ENCODE data around the gene ZNF618.

ZNF618 gene

DNA sequence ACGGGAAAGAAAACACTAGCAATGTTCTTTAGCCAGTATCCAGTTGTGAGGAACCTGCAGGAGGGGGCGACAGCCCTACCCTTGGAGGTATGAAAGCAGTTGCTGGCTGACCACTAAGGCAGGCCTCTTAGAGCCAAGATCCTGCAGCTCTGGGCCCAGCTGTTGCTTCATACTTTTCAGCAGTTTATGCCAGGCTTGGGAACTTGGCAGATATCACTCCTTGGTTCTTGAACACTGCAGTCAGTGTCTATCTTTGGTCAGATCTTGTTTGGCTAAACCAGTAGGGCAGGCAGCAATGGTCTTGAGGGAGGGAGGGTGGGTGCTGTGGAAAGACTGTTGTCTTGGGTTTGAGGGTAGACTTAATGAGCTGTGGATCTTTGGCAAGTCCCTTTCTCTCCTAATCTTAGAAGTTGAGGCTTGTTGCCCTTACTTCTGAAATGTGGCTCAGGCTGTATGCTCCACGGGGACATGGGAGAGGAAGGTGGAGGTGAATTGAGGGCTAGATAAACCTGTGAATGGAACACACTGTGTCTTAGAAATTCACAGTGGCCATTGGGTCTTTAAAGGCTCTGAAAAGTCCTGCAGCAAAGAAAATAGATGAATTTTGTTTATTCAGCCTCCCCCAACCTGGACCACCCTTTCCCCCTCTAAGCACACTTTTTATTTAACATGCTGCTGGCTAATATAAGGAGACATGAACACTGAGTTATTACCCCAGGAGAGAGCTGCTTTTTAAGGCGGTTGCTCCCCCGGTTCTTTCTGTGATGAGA lies 37.5 kb downstream of the ZNF618 start:
- no peak overlapping the region for H3K4me3 Mint-ChIP-seq
- no peaks in the 10 kb centered on the region for H3K9me3 Mint-ChIP-seq (ENCODE audit: low read depth)
- H3K36me3 Mint-ChIP-seq = no peaks in the 10 kb centered on the region
- H3K27ac Mint-ChIP-seq = no peak overlapping the region
- no peaks in the 10 kb centered on the region for H3K27me3 Mint-ChIP-seq
- H3K4me1 Mint-ChIP-seq (ENCODE audit: low read depth) = no peaks in the 10 kb centered on the region

DNA sequence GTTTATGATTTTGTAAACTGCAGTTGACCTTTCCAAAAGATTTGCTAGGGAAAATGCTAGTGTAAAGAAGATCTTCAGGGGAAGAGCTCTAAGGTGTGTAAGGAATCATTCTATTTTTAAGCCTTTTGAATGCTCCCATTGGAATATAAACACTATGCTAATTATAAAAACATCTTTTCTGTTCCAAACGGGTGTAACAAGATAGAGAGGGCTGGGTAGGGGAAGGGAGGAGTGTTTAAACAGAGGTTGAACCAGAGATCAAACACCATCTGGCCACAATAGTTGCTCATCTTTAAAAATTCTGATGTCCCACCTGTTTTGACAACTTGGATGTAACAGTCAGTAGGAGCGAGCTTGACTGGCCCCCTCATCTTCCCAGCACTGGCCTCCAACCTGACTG lies 38.4 kb downstream of the ZNF618 start:
- Mint-ChIP-seq H3K27ac (no peak overlapping the region), H3K9me3 (ENCODE audit: low read depth) (no peaks in the 10 kb centered on the region), H3K4me1 (ENCODE audit: low read depth) (no peaks in the 10 kb centered on the region), H3K27me3 (no peaks in the 10 kb centered on the region), H3K36me3 (no peaks in the 10 kb centered on the region), H3K4me3 (no peak overlapping the region)

DNA sequence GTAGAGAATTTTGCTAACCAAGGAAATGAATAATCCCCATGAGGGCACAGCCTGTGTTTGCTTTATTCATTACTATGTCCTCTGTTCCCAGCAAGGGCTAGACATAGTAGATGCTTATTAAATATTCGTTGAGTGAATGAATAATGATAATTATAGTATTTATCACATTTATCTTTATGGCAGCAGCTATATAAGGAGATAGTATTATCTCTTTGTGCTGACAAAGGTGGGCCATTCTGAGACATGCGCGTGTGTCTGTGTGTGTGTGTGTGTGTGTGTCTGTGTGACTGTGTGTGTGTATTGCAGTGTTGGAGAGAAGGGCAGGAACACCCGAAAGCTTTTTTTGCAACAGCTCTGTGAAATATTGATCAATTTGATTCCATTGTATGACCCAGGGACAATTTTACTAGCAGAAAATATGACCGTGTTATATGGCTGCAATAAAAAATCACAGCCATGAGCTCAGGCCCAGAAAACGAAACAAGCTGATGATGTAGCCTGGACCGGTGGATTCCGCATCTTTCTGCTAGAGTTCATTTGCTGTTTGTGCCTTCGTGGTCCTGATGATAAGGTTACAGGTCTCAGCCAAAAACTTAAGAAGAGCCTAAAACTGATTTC lies 39.8 kb downstream of the ZNF618 start:
- Mint-ChIP-seq H3K4me3 (no peak overlapping the region), H3K27ac (no peak overlapping the region), H3K9me3 (ENCODE audit: low read depth) (no peaks in the 10 kb centered on the region), H3K27me3 (no peaks in the 10 kb centered on the region), H3K36me3 (no peaks in the 10 kb centered on the region), H3K4me1 (ENCODE audit: low read depth) (no peaks in the 10 kb centered on the region)

DNA sequence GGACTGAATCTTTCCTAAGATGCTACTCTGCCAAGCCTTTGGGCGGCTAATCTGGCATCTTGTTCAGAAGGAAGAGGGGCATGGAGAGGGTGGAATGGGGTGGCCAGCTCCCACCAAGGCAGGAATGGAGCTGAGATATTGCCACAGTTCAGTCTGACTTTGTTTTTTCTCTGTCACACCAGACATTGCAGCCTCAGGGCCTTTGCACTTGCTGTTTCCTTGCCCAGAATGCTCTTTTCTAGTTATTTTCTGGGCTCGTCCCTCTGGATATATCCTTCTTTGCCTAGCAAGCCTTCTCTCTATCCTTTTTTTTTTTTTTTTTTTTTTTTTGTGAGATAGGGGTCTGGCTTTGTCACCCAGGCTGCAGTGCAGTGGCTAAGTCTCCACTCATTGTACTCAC lies 40.8 kb downstream of the ZNF618 start:
- H3K27ac Mint-ChIP-seq = no peak overlapping the region
- no peaks in the 10 kb centered on the region for H3K36me3 Mint-ChIP-seq
- no peaks in the 10 kb centered on the region for H3K9me3 Mint-ChIP-seq (ENCODE audit: low read depth)
- H3K4me3 Mint-ChIP-seq = no peak overlapping the region
- no peaks in the 10 kb centered on the region for H3K27me3 Mint-ChIP-seq
- H3K4me1 Mint-ChIP-seq (ENCODE audit: low read depth) = no peaks in the 10 kb centered on the region

DNA sequence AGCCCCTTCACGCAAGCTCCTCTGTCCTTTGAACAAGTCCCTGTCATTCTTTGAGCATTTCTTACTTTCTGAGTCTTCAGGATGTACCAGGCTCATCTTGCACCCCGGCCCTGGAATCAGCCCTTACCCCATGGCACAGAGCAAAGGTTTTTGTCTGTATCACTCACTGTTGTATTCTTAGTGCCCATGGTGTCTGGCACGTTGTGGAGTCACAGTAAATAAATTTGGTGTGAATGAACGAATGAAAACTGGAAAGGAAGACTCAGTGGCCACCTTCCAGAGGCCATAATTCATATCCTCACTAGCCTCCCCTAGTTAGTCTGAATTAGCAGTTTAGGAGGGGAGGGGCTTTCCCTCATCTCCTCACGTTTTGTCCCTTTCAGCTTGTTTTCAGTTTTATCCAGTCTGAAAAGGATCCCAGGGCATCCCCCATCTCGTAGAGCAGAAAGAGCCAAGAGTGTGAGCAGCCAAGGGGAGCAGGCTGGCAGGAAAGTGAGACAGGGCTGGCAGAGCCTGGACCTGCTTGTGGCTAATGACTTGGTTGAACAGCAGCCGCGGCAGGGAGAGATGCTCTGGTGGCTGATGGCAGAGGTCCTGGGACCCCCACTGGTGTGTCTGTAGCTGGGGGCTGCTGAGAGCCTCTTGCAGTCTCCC lies 42.7 kb downstream of the ZNF618 start:
- no peak overlapping the region for H3K4me3 Mint-ChIP-seq
- no peaks in the 10 kb centered on the region for H3K27me3 Mint-ChIP-seq
- peaks cover 2% of the 10 kb centered on the region for H3K36me3 Mint-ChIP-seq
- H3K9me3 Mint-ChIP-seq (ENCODE audit: low read depth) = no peaks in the 10 kb centered on the region
- no peak overlapping the region for H3K27ac Mint-ChIP-seq
- H3K4me1 Mint-ChIP-seq (ENCODE audit: low read depth) = no peaks in the 10 kb centered on the region

DNA sequence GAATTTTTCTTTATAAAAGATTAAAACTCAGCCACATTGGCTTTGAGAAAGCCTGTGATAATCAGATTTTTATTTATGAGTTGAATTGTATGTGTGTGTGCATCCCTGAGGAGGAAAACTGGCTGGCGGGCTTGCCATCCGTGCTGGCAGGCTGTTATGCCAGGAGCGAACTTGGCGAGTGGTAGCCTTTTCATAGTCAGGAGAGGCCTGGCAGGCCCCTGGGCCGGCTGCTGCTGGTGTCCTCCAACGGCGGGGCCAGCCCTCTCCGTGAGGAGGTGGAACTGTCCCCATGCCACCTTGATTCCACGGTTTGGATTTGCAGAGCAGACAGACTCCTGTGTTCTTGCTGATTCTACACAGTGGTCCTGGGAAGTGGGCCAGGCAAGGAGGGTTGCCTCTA lies 43.3 kb downstream of the ZNF618 start:
- Mint-ChIP-seq H3K27me3 (no peaks in the 10 kb centered on the region), H3K4me1 (ENCODE audit: low read depth) (no peaks in the 10 kb centered on the region), H3K4me3 (no peak overlapping the region), H3K36me3 (peaks cover 2% of the 10 kb centered on the region), H3K9me3 (ENCODE audit: low read depth) (no peaks in the 10 kb centered on the region), H3K27ac (no peak overlapping the region)

DNA sequence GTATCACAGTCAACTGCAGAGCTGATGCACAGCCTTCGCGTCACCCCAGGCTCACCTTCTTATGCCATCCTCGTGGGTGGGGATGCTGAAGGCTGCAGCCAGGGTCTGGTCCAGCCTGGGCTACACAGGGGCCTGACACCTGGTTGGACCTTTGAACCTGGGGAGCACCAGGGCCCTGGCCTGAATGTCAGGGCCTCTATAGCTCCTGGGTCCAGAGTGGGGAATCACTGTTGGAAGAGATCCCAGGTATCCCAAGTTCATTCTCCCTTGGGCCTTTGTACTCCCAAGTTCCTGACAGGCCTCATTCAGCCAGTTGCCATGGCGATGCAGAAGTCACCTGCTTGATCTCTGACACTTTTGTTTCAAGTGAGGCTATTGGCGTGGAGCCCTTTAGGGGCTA lies 43.8 kb downstream of the ZNF618 start:
- H3K27me3 Mint-ChIP-seq = no peaks in the 10 kb centered on the region
- no peaks in the 10 kb centered on the region for H3K9me3 Mint-ChIP-seq (ENCODE audit: low read depth)
- no peak overlapping the region for H3K4me3 Mint-ChIP-seq
- no peaks in the 10 kb centered on the region for H3K4me1 Mint-ChIP-seq (ENCODE audit: low read depth)
- no peak overlapping the region for H3K27ac Mint-ChIP-seq
- peaks cover 2% of the 10 kb centered on the region for H3K36me3 Mint-ChIP-seq

DNA sequence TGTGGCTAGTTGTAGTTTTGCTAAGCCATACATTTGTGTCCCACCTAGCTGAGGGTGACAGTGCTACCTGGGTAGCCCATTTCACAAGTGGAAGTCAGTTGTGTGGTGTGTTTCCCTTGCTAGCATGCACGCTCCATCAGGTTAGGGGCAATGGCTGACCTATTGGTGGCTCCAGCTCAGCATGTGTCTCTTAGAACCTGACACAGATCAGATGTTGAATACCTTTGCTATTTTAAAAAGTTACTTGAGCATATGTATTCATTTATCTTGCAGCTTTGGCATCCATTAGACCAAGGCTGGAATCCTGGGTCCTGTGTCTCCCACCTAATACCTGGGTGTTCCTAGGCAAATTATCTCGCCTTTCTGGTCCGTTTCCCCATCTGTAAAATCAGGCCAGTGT lies 44.8 kb downstream of the ZNF618 start:
- Mint-ChIP-seq H3K4me1 (ENCODE audit: low read depth) (no peaks in the 10 kb centered on the region), H3K27ac (no peak overlapping the region), H3K4me3 (no peak overlapping the region), H3K27me3 (no peaks in the 10 kb centered on the region), H3K9me3 (ENCODE audit: low read depth) (peaks cover 3% of the 10 kb centered on the region), H3K36me3 (peaks cover 2% of the 10 kb centered on the region)

DNA sequence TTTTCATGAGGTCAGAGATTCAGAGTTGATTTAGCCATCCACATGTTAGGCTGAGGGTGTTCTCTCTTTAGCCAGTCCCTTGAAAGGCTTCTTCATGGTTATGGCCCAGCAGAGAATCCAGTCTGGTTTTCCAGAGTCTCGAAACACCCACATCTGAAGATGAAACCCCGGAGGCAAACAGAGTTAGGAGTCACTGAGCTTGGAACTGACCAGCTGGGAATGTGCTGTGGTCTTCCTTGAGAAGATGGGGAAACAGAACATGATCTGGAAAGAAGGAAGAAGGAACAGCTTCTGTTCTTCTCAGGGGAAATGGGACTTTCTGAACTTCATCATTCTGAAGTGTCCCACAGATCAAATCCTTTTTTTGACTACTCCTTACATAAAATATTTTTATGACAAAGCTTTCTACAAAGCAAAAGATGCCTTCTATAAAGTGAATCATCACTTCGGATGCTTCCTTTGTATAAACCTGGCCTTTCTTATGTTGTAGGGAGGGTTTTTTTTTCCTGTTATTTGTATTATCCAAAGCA lies 45.4 kb downstream of the ZNF618 start:
- Mint-ChIP-seq H3K27ac (no peak overlapping the region), H3K4me3 (no peak overlapping the region), H3K36me3 (peaks cover 2% of the 10 kb centered on the region), H3K9me3 (ENCODE audit: low read depth) (peaks cover 4% of the 10 kb centered on the region), H3K27me3 (no peaks in the 10 kb centered on the region), H3K4me1 (ENCODE audit: low read depth) (no peaks in the 10 kb centered on the region)

DNA sequence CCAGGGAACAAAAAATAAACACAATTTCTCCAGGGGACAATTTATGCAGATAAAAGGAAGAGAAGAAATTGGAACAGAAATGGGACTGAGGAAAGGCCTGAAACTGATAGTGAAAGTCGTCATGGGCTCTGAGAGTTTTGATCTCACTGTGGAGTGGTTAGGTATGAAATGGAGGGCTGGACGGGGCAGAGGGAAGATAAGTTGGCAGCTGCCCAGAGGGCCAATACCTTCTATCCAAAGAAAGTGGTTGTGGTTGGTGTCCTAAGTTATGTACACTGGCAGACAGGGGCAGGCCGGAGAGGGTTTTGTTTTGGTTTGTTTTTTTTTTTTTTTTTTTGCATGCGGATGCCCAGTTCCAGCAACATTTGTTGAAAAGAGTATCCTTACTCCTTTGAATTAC lies 46.1 kb downstream of the ZNF618 start:
- Mint-ChIP-seq H3K27ac (no peak overlapping the region), H3K4me3 (no peak overlapping the region), H3K4me1 (ENCODE audit: low read depth) (no peaks in the 10 kb centered on the region), H3K9me3 (ENCODE audit: low read depth) (peaks cover 4% of the 10 kb centered on the region), H3K27me3 (no peaks in the 10 kb centered on the region), H3K36me3 (peaks cover 2% of the 10 kb centered on the region)

DNA sequence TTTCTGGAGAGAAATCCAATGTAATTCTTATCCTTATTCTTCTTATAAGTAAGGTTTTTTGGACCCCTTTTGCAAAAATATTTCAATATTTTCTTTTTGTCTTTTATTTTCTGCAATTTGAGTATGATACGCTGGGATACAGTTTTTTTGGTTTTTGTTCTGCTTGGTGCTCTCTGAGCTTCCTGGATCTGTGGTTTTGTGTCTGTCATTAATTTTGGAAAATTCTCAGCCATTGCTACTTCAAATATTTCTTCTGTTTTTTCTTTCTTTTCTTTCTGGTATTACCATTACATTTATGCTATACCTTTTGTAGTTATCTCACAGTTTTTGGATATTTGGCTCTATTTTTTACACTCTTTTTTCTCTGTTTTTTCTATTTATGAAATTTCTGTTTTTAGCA lies 50.1 kb downstream of the ZNF618 start:
- Mint-ChIP-seq H3K27me3 (no peaks in the 10 kb centered on the region), H3K36me3 (peaks cover 2% of the 10 kb centered on the region), H3K4me1 (ENCODE audit: low read depth) (no peaks in the 10 kb centered on the region), H3K4me3 (no peak overlapping the region), H3K9me3 (ENCODE audit: low read depth) (peaks cover 4% of the 10 kb centered on the region), H3K27ac (no peak overlapping the region)

DNA sequence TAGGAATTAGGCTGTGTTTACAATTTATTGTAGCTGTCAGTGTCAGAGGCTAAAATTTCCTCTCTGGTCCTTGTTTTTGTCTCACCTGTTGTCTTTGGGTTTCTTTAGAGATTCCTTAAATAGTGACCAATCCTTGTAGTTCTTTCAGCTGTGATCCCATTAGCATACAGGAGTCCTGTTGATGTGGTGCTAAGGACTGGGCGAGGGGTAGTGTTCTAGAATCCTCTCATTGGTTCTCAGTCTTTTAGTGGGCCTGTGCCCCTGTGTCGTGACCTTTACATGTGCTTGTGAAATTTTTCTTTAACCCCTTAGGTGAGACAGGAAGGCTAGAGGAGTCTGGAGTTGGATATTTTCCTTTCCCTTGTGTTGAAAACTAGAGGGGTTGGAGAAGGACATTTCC lies 51.2 kb downstream of the ZNF618 start:
- H3K36me3 Mint-ChIP-seq = peaks cover 2% of the 10 kb centered on the region
- H3K9me3 Mint-ChIP-seq (ENCODE audit: low read depth) = peaks cover 4% of the 10 kb centered on the region
- H3K27ac Mint-ChIP-seq = no peak overlapping the region
- no peaks in the 10 kb centered on the region for H3K27me3 Mint-ChIP-seq
- H3K4me1 Mint-ChIP-seq (ENCODE audit: low read depth) = no peaks in the 10 kb centered on the region
- no peak overlapping the region for H3K4me3 Mint-ChIP-seq

DNA sequence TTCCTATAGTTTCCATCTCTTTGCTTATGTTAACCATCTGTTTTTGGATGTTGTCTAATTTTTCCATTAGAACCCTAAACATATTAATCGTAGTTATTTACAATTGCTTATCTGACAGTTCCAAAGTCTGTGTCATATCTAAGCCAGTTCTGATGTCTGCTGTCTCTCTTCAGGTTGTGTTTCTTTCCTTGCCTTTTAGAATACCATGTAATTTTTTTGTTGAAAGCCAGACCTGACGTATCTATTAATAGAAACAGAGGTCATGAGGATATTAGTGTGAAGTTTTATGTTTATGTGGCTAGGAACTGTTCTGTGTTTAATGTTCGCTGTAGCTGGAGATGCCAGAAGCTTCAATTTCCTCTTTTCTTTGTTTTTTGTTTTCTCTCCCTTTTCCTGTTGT lies 52.2 kb downstream of the ZNF618 start:
- Mint-ChIP-seq H3K27ac (no peak overlapping the region), H3K4me3 (no peak overlapping the region), H3K9me3 (ENCODE audit: low read depth) (peaks cover 4% of the 10 kb centered on the region), H3K4me1 (ENCODE audit: low read depth) (no peaks in the 10 kb centered on the region), H3K36me3 (peaks cover under 1% of the 10 kb centered on the region), H3K27me3 (no peaks in the 10 kb centered on the region)

DNA sequence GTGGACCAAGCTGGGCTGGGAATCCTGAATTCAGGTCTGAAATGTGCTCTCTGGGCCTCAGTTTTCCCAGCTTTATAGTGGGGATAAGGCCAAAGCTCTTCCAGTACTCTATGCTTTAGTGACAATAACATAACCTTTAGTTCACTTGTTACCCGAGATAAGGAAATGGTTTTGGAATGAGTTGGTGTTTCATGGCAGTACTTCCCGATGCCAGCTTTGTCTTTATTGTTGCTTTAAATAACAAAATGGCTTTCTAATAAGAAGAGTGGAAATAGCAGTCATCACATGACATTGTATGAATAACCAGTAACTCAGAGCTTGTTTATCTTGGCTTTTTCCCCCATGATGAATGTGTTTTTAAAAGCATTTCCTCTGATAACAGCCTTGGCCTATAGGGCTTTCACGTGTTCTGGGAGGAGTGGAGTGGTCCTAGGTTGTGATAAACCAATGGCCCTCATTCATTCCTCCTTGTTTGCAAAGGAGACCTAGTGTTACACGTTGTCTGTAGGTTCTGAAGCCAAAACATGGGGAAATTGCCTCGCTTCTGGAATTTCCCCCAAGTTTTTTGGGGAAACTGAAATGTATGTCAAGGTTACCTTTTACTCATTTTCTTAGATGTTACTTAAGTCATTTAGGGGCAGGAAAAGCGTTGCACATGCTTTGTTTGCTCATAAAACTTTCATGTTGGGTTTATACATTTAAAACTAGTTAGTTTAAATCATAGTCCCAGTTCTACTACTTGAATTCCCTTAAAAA lies 53.7 kb downstream of the ZNF618 start:
- H3K4me3 Mint-ChIP-seq = no peak overlapping the region
- no peaks in the 10 kb centered on the region for H3K4me1 Mint-ChIP-seq (ENCODE audit: low read depth)
- H3K36me3 Mint-ChIP-seq = no peaks in the 10 kb centered on the region
- H3K27me3 Mint-ChIP-seq = no peaks in the 10 kb centered on the region
- peaks cover 4% of the 10 kb centered on the region for H3K9me3 Mint-ChIP-seq (ENCODE audit: low read depth)
- H3K27ac Mint-ChIP-seq = no peak overlapping the region

DNA sequence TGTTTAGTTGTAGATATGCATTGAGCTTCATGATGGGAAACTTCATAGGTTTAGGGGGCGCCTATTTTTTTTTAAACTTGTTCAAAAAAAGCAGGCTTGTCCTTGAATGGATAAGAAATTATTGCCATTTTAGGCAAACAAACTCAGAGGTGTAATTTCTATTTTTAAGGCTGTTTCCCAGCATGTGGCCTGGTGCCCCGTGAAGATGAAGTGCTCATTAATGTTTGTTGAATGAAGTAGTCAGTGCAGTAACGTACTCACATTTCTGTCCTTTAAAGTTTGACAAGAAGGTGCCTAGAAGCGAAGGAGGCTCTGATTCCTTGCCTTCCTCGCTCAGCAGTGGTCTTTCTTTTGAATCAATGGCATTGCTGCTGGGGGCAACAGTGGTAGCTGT lies 54.3 kb downstream of the ZNF618 start:
- no peaks in the 10 kb centered on the region for H3K27me3 Mint-ChIP-seq

More for the DNA sequence above, 54.3 kb downstream of the ZNF618 start:
- Mint-ChIP-seq H3K4me1 (ENCODE audit: low read depth) (no peaks in the 10 kb centered on the region), H3K36me3 (no peaks in the 10 kb centered on the region), H3K4me3 (no peak overlapping the region), H3K9me3 (ENCODE audit: low read depth) (peaks cover 4% of the 10 kb centered on the region), H3K27ac (no peak overlapping the region)
